ENCODE results near the gene CLEC17A. TPM values are rescaled to one million over a fixed set of nuclear protein-coding genes. Genes with fewer than 3 reads are reported as not detected.
A peak's percentile ranks its signal among the peaks of the same experiment; 100 is the strongest.
"Not testable (repeated sequence)": the region's sequence is repeated elsewhere in the genome, so short reads cannot be mapped to it uniquely, and the experiment has no call there.

Gene CLEC17A
- total and polyA plus RNA-seq, 5 donors from 2014 or later = 0.25 TPM; not detected in 4

DNA sequence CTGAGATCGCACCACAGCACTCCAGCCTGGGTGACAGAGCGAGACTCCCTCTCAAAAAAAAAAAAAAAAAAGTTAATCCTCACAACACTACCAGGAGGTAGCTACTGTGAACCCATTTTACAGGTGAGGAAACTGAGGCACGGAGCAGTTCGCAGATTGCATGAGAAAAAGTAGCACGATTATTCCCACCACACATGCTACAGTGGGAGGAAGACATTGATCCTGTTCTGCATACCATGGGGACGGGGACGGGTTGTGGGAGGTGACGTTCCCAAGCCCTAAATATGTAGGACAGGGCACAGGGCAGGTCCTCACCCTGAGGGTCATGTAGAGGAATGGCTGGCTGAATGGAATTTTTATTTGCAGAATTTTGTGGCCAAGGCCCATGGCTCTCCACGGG lies 23.7 kb downstream of the CLEC17A start:
- no peaks in the 10 kb centered on the region for H3K36me3 Mint-ChIP-seq
- H3K27ac ChIP-seq (ENCODE audit: insufficient read depth, low read length, poor library complexity, severe bottlenecking) = no peak overlapping the region

DNA sequence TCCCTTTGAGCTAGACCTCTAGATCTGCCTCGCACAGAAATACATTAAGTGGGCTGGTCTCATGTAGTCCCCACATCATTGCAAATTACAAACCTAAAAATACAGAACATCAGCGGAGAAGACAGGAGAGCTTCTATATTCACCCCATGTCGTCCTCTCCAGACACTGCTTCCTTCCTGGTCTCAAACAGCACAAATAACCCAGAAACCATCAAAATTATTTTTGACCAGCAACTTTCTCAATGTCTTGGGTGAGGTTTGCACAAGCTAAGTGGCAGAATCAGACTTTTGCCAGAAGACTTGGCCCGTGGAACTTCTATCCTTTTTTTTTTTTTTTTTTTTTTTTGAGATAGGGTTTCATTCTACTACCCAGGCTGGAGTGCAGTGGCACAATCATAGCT lies 28.2 kb downstream of the CLEC17A start:
- Mint-ChIP-seq H3K27me3 (no peaks in the 10 kb centered on the region), H3K4me1 (peaks cover 0 to 3% (median 0%) of the 10 kb centered on the region in 4 donors), H3K9me3 (no peaks in the 10 kb centered on the region), H3K4me3 (no peak overlapping the region), H3K27ac (no peak overlapping the region), H3K36me3 (no peaks in the 10 kb centered on the region)
- no peak overlapping the region for H3K27ac ChIP-seq (ENCODE audit: insufficient read depth, low read length, poor library complexity, severe bottlenecking)
- H3K9me3 ChIP-seq (ENCODE audit: control insufficient read depth in 2 of 2, low read length in 2 of 2) = no peaks in the 10 kb centered on the region
- H3K4me3 ChIP-seq (ENCODE audit: low read depth, low read length) = no peak overlapping the region
- DNase-seq (no peak), ATAC-seq (ENCODE audit: low read depth in 2 of 2) (no peak)
- H3K27me3 ChIP-seq (ENCODE audit: control insufficient read depth, insufficient read depth, low read length) = no peaks in the 10 kb centered on the region
- H3K4me1 ChIP-seq (ENCODE audit: control insufficient read depth, insufficient read depth, low read length, poor library complexity, severe bottlenecking) = no peaks in the 10 kb centered on the region
- no peaks in the 10 kb centered on the region for H3K36me3 ChIP-seq (ENCODE audit: control insufficient read depth, insufficient read depth, low read length)

More for the DNA sequence above, 23.7 kb downstream of the CLEC17A start:
- no peaks in the 10 kb centered on the region for H3K9me3 Mint-ChIP-seq
- H3K27ac Mint-ChIP-seq = peak overlapping the region in 1 of 3 donors; percentile 36
- no peaks in the 10 kb centered on the region for H3K27me3 Mint-ChIP-seq
- DNase-seq = no peak
- H3K4me3 Mint-ChIP-seq = no peak overlapping the region
- peaks cover 6% of the 10 kb centered on the region for H3K4me1 ChIP-seq (ENCODE audit: control insufficient read depth, insufficient read depth, low read length, poor library complexity, severe bottlenecking)
- H3K27me3 ChIP-seq (ENCODE audit: control insufficient read depth, insufficient read depth, low read length) = no peaks in the 10 kb centered on the region
- no peaks in the 10 kb centered on the region for H3K36me3 ChIP-seq (ENCODE audit: control insufficient read depth, insufficient read depth, low read length)
- ATAC-seq (ENCODE audit: low read depth in 2 of 2) = no peak
- peaks cover 3 to 15% (median 9%) of the 10 kb centered on the region in 4 donors for H3K4me1 Mint-ChIP-seq
- no peak overlapping the region for H3K4me3 ChIP-seq (ENCODE audit: low read depth, low read length)
- H3K9me3 ChIP-seq (ENCODE audit: control insufficient read depth in 2 of 2, low read length in 2 of 2) = no peaks in the 10 kb centered on the region

DNA sequence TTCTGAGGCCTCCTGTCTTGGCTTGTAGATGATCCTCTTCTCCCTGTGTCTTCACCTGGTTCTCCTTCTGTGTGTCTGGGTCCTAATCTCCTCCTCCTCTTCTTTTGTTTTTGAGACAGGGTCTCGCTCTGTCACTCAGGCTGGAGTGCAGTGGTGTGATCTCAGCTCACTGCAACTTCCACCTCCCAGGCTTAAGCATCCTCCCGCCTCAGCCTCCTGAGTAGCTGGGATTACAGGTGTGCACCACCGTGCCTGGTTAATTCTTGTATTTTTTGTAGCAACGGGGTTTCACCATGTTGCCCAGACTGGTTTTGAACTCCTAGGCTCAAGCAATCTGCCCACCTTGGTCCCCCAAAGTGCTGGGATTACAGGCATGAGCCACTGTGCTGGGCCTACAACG lies 29.4 kb downstream of the CLEC17A start:
- H3K9me3 ChIP-seq (ENCODE audit: control insufficient read depth in 2 of 2, low read length in 2 of 2); H3K4me3 ChIP-seq (ENCODE audit: low read depth, low read length); H3K4me1 ChIP-seq (ENCODE audit: control insufficient read depth, insufficient read depth, low read length, poor library complexity, severe bottlenecking); H3K9me3 Mint-ChIP-seq; H3K27ac ChIP-seq (ENCODE audit: insufficient read depth, low read length, poor library complexity, severe bottlenecking); H3K4me1 Mint-ChIP-seq; H3K4me3 Mint-ChIP-seq; H3K36me3 ChIP-seq (ENCODE audit: control insufficient read depth, insufficient read depth, low read length); ATAC-seq (ENCODE audit: low read depth in 2 of 2); H3K27me3 Mint-ChIP-seq; H3K27ac Mint-ChIP-seq; H3K27me3 ChIP-seq (ENCODE audit: control insufficient read depth, insufficient read depth, low read length); DNase-seq; H3K36me3 Mint-ChIP-seq: not testable (repeated sequence)

DNA sequence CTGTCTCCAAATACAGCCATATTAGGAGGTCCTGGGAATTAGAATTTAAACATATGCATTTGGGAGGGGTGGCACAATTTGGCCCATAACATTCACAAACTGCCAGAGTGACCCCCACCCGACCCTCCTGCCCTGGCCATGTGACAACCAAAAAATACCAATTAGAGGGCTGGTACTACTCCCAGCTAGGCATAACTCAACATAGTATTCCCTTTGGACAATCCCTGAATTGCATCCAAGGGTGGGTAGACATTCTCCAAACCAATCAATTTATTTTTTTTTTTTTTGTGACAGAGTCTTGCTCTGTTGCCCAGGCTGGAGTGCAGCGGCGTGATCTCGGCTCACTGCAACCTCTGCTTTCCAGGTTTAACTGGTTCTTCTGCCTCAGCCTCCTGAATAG lies 29.8 kb downstream of the CLEC17A start:
- no peak overlapping the region for H3K27ac ChIP-seq (ENCODE audit: insufficient read depth, low read length, poor library complexity, severe bottlenecking)
- no peak overlapping the region for H3K4me3 Mint-ChIP-seq
- no peaks in the 10 kb centered on the region for H3K36me3 ChIP-seq (ENCODE audit: control insufficient read depth, insufficient read depth, low read length)
- H3K4me3 ChIP-seq (ENCODE audit: low read depth, low read length) = no peak overlapping the region
- H3K4me1 Mint-ChIP-seq = peaks cover 0 to 3% (median 0%) of the 10 kb centered on the region in 4 donors
- no peaks in the 10 kb centered on the region for H3K4me1 ChIP-seq (ENCODE audit: control insufficient read depth, insufficient read depth, low read length, poor library complexity, severe bottlenecking)
- peaks cover 0 to 4% (median 0%) of the 10 kb centered on the region in 7 donors for H3K9me3 Mint-ChIP-seq
- DNase-seq (no peak), ATAC-seq (ENCODE audit: low read depth in 2 of 2) (no peak)
- no peaks in the 10 kb centered on the region for H3K9me3 ChIP-seq (ENCODE audit: control insufficient read depth in 2 of 2, low read length in 2 of 2)
- no peaks in the 10 kb centered on the region for H3K27me3 ChIP-seq (ENCODE audit: control insufficient read depth, insufficient read depth, low read length)
- peaks cover 4% of the 10 kb centered on the region for H3K27me3 Mint-ChIP-seq
- no peak overlapping the region for H3K27ac Mint-ChIP-seq
- H3K36me3 Mint-ChIP-seq = no peaks in the 10 kb centered on the region

DNA sequence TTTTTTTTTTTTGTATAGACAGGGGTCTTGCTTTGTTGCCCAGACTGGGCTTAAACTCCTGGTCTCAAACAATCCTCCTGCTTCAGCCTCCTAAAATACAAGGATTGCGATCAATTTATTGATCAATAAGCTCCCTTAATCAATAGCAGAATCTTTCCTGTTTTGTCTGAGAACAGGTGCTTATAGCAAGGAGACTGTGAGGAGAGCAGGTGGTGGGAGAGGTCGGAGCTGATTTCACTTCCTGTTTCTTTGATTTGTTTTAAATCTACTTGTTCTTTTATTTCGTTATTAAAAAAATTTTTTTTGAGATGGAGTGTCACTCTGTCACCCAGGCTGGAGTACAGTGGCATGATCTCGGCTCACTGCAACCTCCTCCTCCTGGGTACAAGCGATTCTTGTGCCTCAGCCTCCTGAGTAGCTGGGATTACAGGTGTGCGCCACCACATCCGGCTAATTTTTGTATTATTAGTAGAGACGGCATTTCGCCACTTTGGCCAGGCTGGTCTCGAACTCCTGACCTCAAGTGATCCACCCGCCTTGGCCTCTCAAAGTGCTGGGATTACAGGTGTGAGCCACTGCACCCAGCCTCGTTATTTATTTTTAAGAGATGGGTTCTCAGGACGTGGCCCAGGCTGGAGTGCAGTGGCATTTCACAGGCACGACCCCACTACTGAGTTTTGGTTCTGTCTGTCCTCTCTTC lies 30.7 kb downstream of the CLEC17A start:
- DNase-seq; H3K27me3 ChIP-seq (ENCODE audit: control insufficient read depth, insufficient read depth, low read length); H3K27ac Mint-ChIP-seq; H3K9me3 ChIP-seq (ENCODE audit: control insufficient read depth in 2 of 2, low read length in 2 of 2); H3K36me3 ChIP-seq (ENCODE audit: control insufficient read depth, insufficient read depth, low read length); H3K27ac ChIP-seq (ENCODE audit: insufficient read depth, low read length, poor library complexity, severe bottlenecking); H3K4me3 ChIP-seq (ENCODE audit: low read depth, low read length); H3K4me1 ChIP-seq (ENCODE audit: control insufficient read depth, insufficient read depth, low read length, poor library complexity, severe bottlenecking); H3K4me1 Mint-ChIP-seq; H3K36me3 Mint-ChIP-seq; ATAC-seq (ENCODE audit: low read depth in 2 of 2); H3K9me3 Mint-ChIP-seq; H3K27me3 Mint-ChIP-seq; H3K4me3 Mint-ChIP-seq: not testable (repeated sequence)

DNA sequence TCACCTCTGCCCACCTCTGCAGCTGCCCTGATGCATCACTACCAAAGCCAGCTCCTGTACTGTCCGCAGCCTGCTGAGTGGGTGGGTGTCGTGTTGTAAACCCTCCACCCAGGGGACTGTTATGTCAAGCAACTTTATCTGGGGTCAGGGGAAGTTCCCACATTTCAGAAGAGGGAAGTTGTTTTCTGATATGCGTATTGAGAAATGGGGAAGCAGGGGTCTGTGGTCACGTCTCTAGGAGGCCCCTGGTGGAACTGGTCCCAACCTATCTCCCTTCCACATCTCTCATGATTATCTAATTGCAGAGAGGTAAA lies 31.2 kb downstream of the CLEC17A start:
- H3K36me3 ChIP-seq (ENCODE audit: control insufficient read depth, insufficient read depth, low read length) = no peaks in the 10 kb centered on the region
- no peak overlapping the region for H3K4me3 ChIP-seq (ENCODE audit: low read depth, low read length)
- Mint-ChIP-seq H3K27ac (no peak overlapping the region), H3K36me3 (no peaks in the 10 kb centered on the region), H3K9me3 (peaks cover 0 to 7% (median 2%) of the 10 kb centered on the region in 7 donors), H3K4me1 (peaks cover 0 to 3% (median 0%) of the 10 kb centered on the region in 4 donors), H3K4me3 (no peak overlapping the region), H3K27me3 (peaks cover 4% of the 10 kb centered on the region)
- peak in 1 of 2 donors; percentile 34 for ATAC-seq (ENCODE audit: low read depth in 2 of 2)
- no peak for DNase-seq
- no peak overlapping the region for H3K27ac ChIP-seq (ENCODE audit: insufficient read depth, low read length, poor library complexity, severe bottlenecking)
- no peaks in the 10 kb centered on the region for H3K27me3 ChIP-seq (ENCODE audit: control insufficient read depth, insufficient read depth, low read length)
- H3K4me1 ChIP-seq (ENCODE audit: control insufficient read depth, insufficient read depth, low read length, poor library complexity, severe bottlenecking) = no peaks in the 10 kb centered on the region
- H3K9me3 ChIP-seq (ENCODE audit: control insufficient read depth in 2 of 2, low read length in 2 of 2) = peaks cover 3 to 4% of the 10 kb centered on the region in 2 experiments

DNA sequence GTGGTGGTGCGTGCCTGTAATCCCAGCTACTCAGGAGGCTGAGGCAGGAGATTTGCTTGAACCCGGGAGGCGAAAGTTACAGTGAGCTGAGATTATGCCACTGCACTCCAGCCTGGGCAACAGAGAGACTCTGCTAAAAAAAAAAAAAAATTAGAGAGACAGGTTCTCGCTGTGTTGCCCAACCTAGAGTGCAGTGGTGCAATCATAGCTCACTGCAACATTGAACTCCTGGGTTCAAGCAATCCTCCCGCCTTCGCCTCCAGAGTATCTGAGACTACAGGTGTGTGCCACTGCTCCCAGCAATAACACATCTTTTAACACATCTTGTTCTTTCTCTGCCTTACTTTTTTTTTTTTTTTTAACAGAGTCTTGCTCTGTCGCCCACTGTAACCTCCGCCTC lies 32.7 kb downstream of the CLEC17A start:
- Histone ChIP-seq H3K4me3 (ENCODE audit: low read depth, low read length) (no peak overlapping the region), H3K36me3 (ENCODE audit: control insufficient read depth, insufficient read depth, low read length) (no peaks in the 10 kb centered on the region), H3K9me3 (ENCODE audit: control insufficient read depth in 2 of 2, low read length in 2 of 2) (peaks cover 13 to 15% of the 10 kb centered on the region in 2 experiments), H3K27me3 (ENCODE audit: control insufficient read depth, insufficient read depth, low read length) (no peaks in the 10 kb centered on the region), H3K4me1 (ENCODE audit: control insufficient read depth, insufficient read depth, low read length, poor library complexity, severe bottlenecking) (no peaks in the 10 kb centered on the region), H3K27ac (ENCODE audit: insufficient read depth, low read length, poor library complexity, severe bottlenecking) (no peak overlapping the region)
- no peak overlapping the region for H3K4me3 Mint-ChIP-seq
- H3K27me3 Mint-ChIP-seq = peaks cover 12% of the 10 kb centered on the region
- no peak overlapping the region for H3K27ac Mint-ChIP-seq
- H3K4me1 Mint-ChIP-seq = peaks cover 0 to 3% (median 0%) of the 10 kb centered on the region in 4 donors
- H3K36me3 Mint-ChIP-seq = no peaks in the 10 kb centered on the region
- ATAC-seq (ENCODE audit: low read depth in 2 of 2) = no peak
- H3K9me3 Mint-ChIP-seq = peaks cover 0 to 14% (median 9%) of the 10 kb centered on the region in 7 donors
- no peak for DNase-seq

DNA sequence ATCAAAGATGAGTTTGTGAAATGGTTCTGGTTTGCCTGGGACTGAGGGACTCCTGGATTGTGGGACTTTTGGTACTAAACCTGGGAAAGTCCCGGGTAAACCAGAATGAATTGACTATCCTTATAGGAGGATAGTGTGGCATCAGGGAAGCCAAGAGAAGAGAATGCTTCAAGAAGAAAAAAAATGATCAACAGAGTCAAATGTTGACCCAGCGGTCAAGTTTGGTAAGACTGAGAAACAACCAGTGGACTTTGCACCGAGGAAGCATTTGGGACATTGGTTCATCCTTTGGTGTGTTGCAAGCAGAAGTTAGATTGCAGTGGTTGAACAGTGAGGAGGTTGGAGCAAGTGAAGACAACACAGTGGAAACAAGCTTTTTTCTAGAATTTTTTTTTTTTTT lies 33.5 kb downstream of the CLEC17A start:
- Histone ChIP-seq H3K4me3 (ENCODE audit: low read depth, low read length) (no peak overlapping the region), H3K9me3 (ENCODE audit: control insufficient read depth in 2 of 2, low read length in 2 of 2) (peaks cover 13 to 15% of the 10 kb centered on the region in 2 experiments), H3K27ac (ENCODE audit: insufficient read depth, low read length, poor library complexity, severe bottlenecking) (no peak overlapping the region), H3K27me3 (ENCODE audit: control insufficient read depth, insufficient read depth, low read length) (no peaks in the 10 kb centered on the region), H3K4me1 (ENCODE audit: control insufficient read depth, insufficient read depth, low read length, poor library complexity, severe bottlenecking) (no peaks in the 10 kb centered on the region), H3K36me3 (ENCODE audit: control insufficient read depth, insufficient read depth, low read length) (no peaks in the 10 kb centered on the region)
- Mint-ChIP-seq H3K4me3 (no peak overlapping the region), H3K4me1 (peaks cover 0 to 3% (median 0%) of the 10 kb centered on the region in 4 donors), H3K9me3 (peaks cover 0 to 14% (median 9%) of the 10 kb centered on the region in 7 donors), H3K36me3 (no peaks in the 10 kb centered on the region), H3K27me3 (peaks cover 12% of the 10 kb centered on the region), H3K27ac (no peak overlapping the region)
- DNase-seq (no peak), ATAC-seq (ENCODE audit: low read depth in 2 of 2) (no peak)
